K562 (cell line): ENCODE measurements around the gene PYGM. TPM values are rescaled to one million over a fixed set of nuclear protein-coding genes. Genes with fewer than 3 reads are reported as not detected.

Source experiments
- ADNP ChIP-seq: fragments of 200-800 bp; sonication (Bioruptor generic); IDR thresholded peaks from 2 replicates; pipeline ENCODE4 v1.6.1; 2016; ENCODE audit warnings: missing genetic modification characterization, missing compliant biosample characterization
- CHD7 ChIP-seq: fragments of 200-600 bp; sonication (generic); IDR thresholded peaks from one replicate; pipeline ENCODE4 v1.6.1; 2012; ENCODE audit warnings: mild to moderate bottlenecking, low read depth, low read length, inconsistent platforms
- FOS ChIP-seq: IDR thresholded peaks from 3 replicates; pipeline ENCODE4 v1.6.1; 2011; ENCODE audit not compliant: insufficient read length; ENCODE audit errors: extremely low read depth
- FOSL1 ChIP-seq: fragments of 200-800 bp; sonication (Bioruptor generic); conservative IDR thresholded peaks from 2 replicates; pipeline ENCODE4 v1.6.1; 2016; ENCODE audit warnings: missing genetic modification characterization, missing compliant biosample characterization
- KAT7 ChIP-seq: sonication (generic); formaldehyde crosslinking; IDR thresholded peaks from 2 replicates; pipeline ENCODE4 v1.8.0; 2022; ENCODE audit warnings: missing genetic modification reagents, mild to moderate bottlenecking, borderline replicate concordance
- RBM25 ChIP-seq: fragments of 200-400 bp; formaldehyde crosslinking; IDR thresholded peaks from 2 replicates; pipeline ENCODE4 v1.6.1; 2018; ENCODE audit warnings: low read length, low read depth, moderate library complexity; ENCODE audit not compliant: severe bottlenecking
- THRAP3 ChIP-seq: fragments of 450-650 bp; IDR thresholded peaks from 2 replicates; pipeline ENCODE4 v1.6.1; 2016; ENCODE audit warnings: mild to moderate bottlenecking, inconsistent platforms, borderline replicate concordance
- ZBTB26 ChIP-seq: fragments of 450-650 bp; formaldehyde crosslinking; IDR thresholded peaks from 2 replicates; pipeline ENCODE4 v1.4.0; 2022; ENCODE audit warnings: missing genetic modification characterization
- ZFX ChIP-seq: sonication (generic); formaldehyde crosslinking; IDR thresholded peaks from 2 replicates; pipeline ENCODE4 v1.8.0; 2022; ENCODE audit warnings: mild to moderate bottlenecking, missing genetic modification reagents, moderate library complexity
- ZNF584 ChIP-seq: fragments of 200-800 bp; sonication (Bioruptor generic); IDR thresholded peaks from 2 replicates; pipeline ENCODE4 v1.6.1; 2016; ENCODE audit warnings: low read depth, mild to moderate bottlenecking, missing genetic modification characterization, missing compliant biosample characterization
- ZNF830 ChIP-seq: fragments of 250-450 bp; sonication (Bioruptor Pico); IDR thresholded peaks from 2 replicates; pipeline ENCODE4 v1.5.0; 2021; ENCODE audit warnings: mild to moderate bottlenecking
- polyA plus RNA-seq, 8 experiments: library from polyadenylated mRNA; depleted of rRNA in 4 of 8; stranded (reverse) in 5 of 8; unstranded in 3 of 8; fragments of >200 nt; fragmentation: Nextera tagmentation in 2 of 8; fragmentation: Illumina TruSeq in 1 of 8; extraction: Ambion mirVana in 2 of 8; extraction: Trizol in 1 of 8; gene quantifications; 2 replicates each; pipeline versions ENCODE4 v1.2.1 to v1.2.3, GENCODE V29; 2011 to 2014; ENCODE audit warnings: inconsistent platforms in 1 of 8, missing spikeins in 1 of 8
- total RNA-seq, 7 experiments: library from RNA; depleted of rRNA in 6 of 7; stranded (reverse); fragments of >200 nt in 6 of 7; fragmentation: Illumina TruSeq in 2 of 7; extraction: Trizol in 2 of 7; gene quantifications; 2 replicates each; pipeline versions ENCODE4 v1.2.1 to v1.2.3, GENCODE V29; 2011 to 2021; ENCODE audit warnings: low replicate concordance in 1 of 7
- TF ChIP-seq, protein P1 (sequence below): fragments of 450-650 bp; IDR thresholded peaks from 2 replicates; pipeline ENCODE4 v1.6.1; 2016; ENCODE audit warnings: antibody characterized with exemption
- TF ChIP-seq, protein P2 (sequence below): fragments of 250-450 bp; sonication (Bioruptor Pico); IDR thresholded peaks from 2 replicates; pipeline ENCODE4 v1.5.0; 2021

Gene PYGM
- total and polyA plus RNA-seq, 9 of the 15 experiments (the other 6 are each of a cell fraction or from before 2014, with no cell fraction given) = 0.07 to 1.5 (median 0.68) TPM

DNA sequence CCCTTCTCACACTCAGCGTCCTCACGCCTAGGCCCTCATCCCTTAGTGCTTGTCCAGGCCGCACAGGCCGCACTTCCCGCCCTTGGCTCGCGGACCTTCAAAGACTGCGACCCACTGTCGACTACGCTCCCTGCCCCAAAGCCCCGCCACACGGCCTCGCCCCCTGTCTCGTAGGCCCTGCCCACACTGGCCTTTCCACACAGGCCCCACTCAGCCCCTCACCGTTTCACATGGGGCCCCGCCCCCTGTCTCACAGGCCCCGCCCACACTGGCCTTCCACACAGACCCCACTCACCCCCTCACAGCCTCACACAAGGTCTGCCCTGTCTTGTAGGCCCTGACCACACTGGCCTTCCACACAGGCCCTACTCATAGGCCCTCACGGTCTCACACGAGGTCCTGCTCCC is 47.8 kb downstream of the PYGM start (continued):
- TF ChIP-seq RBM25 (no peak), ZBTB26 (CRISPR knock-in tag) (no peak), ZFX (CRISPR knock-in tag) (peak; percentile 55), CHD7 (no peak), KAT7 (CRISPR knock-in tag) (no peak), FOS (no peak), THRAP3 (no peak), ADNP (no peak), ZNF584 (CRISPR knock-in tag) (no peak), FOSL1 (tag) (no peak), ZNF830 (CRISPR knock-in tag) (no peak)
- TF ChIP-seq, protein P1, sequence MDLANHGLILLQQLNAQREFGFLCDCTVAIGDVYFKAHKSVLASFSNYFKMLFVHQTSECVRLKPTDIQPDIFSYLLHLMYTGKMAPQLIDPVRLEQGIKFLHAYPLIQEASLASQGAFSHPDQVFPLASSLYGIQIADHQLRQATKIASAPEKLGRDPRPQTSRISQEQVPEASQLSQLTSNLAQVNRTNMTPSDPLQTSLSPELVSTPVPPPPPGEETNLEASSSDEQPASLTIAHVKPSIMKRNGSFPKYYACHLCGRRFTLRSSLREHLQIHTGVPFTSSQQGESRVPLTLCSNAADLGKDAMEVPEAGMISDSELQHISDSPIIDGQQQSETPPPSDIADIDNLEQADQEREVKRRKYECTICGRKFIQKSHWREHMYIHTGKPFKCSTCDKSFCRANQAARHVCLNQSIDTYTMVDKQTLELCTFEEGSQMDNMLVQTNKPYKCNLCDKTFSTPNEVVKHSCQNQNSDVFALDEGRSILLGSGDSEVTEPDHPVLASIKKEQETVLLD = no peak
- TF ChIP-seq, protein P2, sequence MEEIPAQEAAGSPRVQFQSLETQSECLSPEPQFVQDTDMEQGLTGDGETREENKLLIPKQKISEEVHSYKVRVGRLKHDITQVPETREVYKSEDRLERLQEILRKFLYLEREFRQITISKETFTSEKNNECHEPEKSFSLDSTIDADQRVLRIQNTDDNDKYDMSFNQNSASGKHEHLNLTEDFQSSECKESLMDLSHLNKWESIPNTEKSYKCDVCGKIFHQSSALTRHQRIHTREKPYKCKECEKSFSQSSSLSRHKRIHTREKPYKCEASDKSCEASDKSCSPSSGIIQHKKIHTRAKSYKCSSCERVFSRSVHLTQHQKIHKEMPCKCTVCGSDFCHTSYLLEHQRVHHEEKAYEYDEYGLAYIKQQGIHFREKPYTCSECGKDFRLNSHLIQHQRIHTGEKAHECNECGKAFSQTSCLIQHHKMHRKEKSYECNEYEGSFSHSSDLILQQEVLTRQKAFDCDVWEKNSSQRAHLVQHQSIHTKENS (CRISPR knock-in tag) = no peak
